HG02884 (cell line): ENCODE measurements around the gene SDF4.

Experiments
- ATAC-seq: cut with Tn5 transposase; IDR thresholded peaks from one replicate; pipeline ENCODE4 v1.9.1; 2021; ENCODE audit warnings: mild to moderate bottlenecking, moderate library complexity; ENCODE audit not compliant: unreplicated experiment

The SDF4 gene

GRCh38 chr1:1229770-1230169, 2.0 kb downstream of the SDF4 start:
- ATAC-seq = no peak

- no peak for ATAC-seq
Measured at GRCh38 chr1:1228596-1229321, 3.0 kb downstream of the SDF4 start.

GRCh38 chr1:1228187-1228586, 3.6 kb downstream of the SDF4 start:
- no peak for ATAC-seq

DNA sequence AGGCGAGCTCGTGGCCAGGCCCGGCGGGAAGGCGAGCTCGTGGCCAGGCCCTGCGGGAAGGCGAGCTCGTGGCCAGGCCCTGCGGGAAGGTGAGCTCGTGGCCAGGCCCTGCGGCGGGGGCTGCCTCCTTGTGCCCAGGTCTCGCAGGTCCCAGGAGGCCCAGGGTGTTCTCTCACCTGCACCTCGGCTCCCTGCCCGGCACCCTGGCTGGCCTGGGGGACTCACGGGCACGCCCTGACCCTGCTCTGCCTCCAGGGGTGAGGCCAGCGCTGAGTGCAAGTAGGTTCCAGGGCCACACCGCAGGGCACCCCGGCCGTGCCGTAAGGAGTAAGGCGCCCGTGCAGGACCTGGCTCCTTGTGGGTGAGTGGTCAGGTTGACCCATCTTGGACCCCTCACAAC, 4.4 kb downstream of the SDF4 start:
- ATAC-seq = no peak

- no peak for ATAC-seq
Measured at GRCh38 chr1:1226566-1227362, 5.0 kb downstream of the SDF4 start.

GRCh38 chr1:1225913-1226312, 5.9 kb downstream of the SDF4 start:
- no peak for ATAC-seq

DNA sequence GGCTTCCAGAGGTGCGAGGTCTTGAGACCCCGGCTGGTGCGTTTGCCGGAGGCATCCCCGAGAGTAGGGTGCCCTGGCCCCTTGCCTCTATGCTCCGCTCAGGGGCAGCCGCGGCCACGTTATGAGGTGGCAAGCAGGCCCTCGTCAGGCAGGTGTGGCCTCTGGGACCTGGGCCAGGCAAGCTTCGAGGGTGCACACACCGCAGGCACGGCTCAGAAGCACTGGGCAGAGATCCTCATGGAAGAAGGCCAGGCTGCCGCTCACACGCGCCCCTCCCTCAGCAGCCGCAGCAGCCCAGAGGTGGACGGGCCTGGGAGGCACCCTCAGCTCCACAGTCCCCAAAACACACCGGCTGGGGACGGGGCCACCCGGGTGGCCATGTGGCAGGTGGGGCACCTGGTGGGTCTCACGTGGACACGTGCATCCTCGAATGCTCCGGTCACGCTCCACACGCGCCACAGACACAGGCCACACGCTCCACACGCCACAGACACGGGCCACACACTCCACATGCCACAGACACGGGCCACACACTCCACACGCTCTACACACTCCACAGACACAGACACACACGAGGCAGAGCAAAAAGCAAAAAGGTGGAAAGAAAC, 6.5 kb downstream of the SDF4 start:
- no peak for ATAC-seq

- ATAC-seq = no peak
Measured at GRCh38 chr1:1223891-1224290, 7.9 kb downstream of the SDF4 start.

GRCh38 chr1:1223321-1223720, 8.5 kb downstream of the SDF4 start:
- ATAC-seq = no peak

- no peak for ATAC-seq
Measured at GRCh38 chr1:1222575-1223225, 9.1 kb downstream of the SDF4 start.

DNA sequence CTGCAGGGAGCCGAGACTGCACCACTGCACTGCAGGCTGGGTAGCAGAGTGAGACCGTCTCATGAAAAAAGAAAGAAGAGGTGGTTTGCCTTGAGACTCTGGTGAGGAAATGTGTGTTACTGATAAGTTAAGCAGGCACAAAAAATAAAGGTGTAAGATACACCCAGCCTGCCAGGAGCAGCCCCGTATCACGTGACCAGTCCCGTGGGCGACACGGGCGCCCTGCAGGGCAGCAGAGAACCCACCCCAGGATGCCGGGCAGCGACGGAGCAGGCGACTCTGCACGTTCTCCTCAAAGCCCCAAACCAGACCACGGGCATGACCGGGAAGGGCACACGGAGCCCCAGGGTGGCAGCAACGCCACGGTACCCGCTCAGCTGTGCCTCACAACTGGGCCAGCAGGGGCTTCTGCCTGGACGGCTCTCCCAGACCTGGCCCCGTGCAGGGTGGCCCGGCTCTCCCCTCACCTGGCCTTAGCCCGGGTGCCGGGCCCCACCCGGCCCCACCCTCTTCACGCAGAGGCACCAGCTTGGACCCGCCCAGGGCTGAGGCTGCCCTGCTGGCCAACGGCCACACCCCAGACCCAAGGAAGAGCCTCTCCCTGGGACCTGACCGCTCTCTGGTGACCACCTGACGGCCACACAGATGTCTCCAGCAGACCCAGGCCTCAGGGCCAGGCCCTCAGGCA, 9.8 kb downstream of the SDF4 start:
- no peak for ATAC-seq

GRCh38 chr1:1220197-1220596, 11.6 kb downstream of the SDF4 start:
- no peak for ATAC-seq

- ATAC-seq = no peak
Measured at GRCh38 chr1:1219341-1219740, 12.5 kb downstream of the SDF4 start.

GRCh38 chr1:1218524-1219200, 13.1 kb downstream of the SDF4 start:
- ATAC-seq = no peak

DNA sequence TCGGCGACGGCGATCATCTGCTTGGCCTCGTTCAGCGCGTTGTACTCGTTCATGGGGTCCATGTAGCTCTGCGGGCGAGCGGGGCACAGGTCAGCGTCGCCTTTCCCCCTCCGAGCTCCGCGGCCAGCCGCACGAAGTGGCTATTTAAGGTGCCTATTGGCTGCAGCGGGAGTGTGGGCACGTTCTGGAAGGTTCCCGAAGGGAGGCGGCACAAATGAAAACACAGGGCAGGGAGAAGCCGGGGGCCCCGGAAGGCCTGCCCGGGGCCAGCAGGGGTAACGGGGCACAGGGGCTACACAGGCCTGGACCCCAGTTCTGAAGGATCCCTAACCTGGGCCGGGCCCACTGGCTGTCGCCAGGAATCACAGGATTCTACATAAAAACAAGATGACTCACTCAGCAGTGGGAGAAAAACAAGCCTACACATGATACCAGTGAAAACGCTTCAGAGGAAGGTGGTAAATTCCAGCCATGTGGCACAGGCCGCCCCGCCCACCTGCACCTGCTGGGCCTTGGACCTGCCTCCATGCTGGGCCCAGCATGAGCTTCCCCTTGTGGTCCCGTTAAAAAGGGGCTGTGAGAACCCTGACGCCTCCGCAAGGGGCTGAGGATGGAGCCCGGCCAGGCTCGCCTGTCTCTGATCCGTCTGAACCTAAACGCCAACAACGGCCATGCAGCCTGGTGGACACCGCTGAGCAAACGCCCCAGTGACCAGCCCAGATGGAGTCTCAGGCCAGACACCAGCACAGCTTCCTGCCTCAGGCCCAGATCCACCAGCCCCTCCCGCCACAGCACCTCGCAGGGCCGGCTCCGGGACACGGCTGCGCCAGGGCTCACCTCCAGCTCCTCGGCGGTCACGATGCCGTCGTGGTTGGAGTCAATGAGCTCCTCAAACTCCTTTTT, 13.9 kb downstream of the SDF4 start:
- ATAC-seq = no peak

DNA sequence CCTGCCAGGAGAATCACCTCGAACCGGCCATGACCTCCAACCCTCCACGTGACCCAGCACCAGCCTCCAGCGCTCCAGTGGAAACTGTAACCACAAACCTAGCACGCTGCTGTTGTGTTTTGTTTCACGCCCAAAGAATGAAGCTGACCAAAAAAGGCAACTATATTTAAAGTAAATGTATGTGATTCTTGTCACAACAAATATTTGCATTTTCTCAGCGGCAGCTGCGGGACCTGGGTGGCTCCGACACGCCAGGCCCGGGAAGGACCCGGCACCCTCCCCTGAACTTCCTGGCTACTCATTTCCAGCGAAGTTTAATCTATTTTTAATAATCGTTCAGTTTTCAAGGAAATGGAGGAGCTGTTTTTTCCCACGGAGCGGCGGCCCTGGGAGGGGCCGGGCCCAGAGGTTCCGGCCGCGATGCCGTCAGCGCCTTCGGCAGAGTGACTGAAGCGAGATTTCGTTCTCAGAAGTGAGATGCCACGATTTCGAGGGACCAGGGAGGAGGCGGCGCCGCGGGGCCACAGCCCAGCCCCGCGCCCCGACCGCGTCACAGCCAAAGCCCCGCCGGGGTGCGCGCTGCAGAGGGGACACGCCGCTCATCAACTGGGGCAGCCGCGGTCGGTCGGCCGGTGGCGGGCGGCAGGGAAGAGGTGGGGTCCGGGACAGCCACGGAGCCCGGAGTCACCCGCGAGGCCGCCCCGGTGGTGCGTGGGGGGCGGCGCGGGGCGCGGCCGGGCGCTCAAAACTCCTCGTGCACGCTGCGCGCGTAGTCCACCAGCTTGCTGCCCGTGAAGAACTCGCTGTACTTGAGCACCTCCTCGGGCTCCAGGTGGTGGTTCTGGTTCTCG, 14.8 kb downstream of the SDF4 start:
- no peak for ATAC-seq

DNA sequence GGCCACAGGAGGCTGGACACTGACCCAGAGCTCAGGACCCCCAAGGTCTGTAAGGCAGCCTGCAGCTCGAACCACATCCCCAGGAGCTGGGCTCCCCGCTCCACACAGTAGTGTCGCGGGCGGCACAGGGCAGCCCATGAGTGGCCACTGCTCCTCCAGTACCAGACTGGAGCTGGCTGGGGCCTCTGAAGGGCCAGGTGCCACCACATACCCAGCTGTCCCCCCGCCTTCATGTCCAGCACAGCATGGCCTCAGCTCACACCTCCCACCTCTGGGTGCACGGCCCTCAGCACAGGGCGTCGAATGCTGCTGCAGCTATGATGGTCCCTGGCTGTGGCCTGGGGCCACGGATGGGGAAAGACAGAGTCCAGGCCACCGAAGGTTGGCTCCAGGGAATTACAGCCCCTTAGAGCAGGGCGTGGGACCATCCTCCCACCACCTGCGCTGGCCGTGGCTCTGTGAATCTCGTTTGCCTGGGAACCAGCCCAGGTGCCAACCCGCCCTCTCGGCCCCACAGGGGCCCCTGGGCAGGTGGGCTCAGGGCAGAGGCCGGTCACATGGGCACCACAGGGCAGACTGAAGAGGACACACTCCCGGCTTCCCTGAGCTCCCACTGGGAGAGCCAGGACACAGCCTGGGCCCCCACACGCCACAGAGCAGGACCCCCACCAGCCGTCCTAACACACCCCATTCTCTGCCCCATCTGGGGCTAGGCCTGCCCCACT, 15.8 kb downstream of the SDF4 start:
- ATAC-seq = no peak
